Progenitor cell of endocrine pancreas (in vitro differentiated cells): ENCODE results near the gene ADAMTSL1. TPM values are rescaled to one million over a fixed set of nuclear protein-coding genes. Genes with fewer than 3 reads are reported as not detected.

Source experiments
- DNase-seq: peaks from one replicate; pipeline ENCODE4 v3.0.0; 2021; ENCODE audit warnings: low spot score; ENCODE audit not compliant: unreplicated experiment
- H3K27ac Mint-ChIP-seq: 2 replicates; pipeline ENCODE4 v1.8.0; 2021; ENCODE audit warnings: mild to moderate bottlenecking, moderate library complexity, mixed read lengths
- H3K27me3 Mint-ChIP-seq: 2 replicates; pipeline ENCODE4 v1.8.0; 2021; ENCODE audit warnings: mixed read lengths
- H3K36me3 Mint-ChIP-seq: 2 replicates; pipeline ENCODE4 v1.8.0; 2022; ENCODE audit warnings: mixed read lengths; ENCODE audit not compliant: insufficient read depth
- H3K4me1 Mint-ChIP-seq: 2 replicates; pipeline ENCODE4 v1.8.0; 2021; ENCODE audit warnings: low read depth, mixed read lengths
- H3K4me3 Mint-ChIP-seq: 2 replicates; pipeline ENCODE4 v1.8.0; 2021; ENCODE audit warnings: low read depth, mild to moderate bottlenecking, moderate library complexity, mixed read lengths
- H3K9me3 Mint-ChIP-seq: 2 replicates; pipeline ENCODE4 v1.8.0; 2021; ENCODE audit warnings: low read depth, mixed read lengths
- total RNA-seq: library from RNA; stranded (reverse); gene quantifications from 2 replicates; pipeline ENCODE4 v1.2.1, GENCODE V29; 2021
- TF ChIP-seq, protein P1 (sequence below): fragments of 200-600 bp; sonication (generic); IDR thresholded peaks from one replicate; pipeline ENCODE4 v1.5.0; 2021; ENCODE audit warnings: antibody characterized with exemption, mild to moderate bottlenecking; ENCODE audit not compliant: unreplicated experiment

ADAMTSL1 gene
- total RNA-seq, 1 donor from 2014 or later = 2.1 TPM

DNA sequence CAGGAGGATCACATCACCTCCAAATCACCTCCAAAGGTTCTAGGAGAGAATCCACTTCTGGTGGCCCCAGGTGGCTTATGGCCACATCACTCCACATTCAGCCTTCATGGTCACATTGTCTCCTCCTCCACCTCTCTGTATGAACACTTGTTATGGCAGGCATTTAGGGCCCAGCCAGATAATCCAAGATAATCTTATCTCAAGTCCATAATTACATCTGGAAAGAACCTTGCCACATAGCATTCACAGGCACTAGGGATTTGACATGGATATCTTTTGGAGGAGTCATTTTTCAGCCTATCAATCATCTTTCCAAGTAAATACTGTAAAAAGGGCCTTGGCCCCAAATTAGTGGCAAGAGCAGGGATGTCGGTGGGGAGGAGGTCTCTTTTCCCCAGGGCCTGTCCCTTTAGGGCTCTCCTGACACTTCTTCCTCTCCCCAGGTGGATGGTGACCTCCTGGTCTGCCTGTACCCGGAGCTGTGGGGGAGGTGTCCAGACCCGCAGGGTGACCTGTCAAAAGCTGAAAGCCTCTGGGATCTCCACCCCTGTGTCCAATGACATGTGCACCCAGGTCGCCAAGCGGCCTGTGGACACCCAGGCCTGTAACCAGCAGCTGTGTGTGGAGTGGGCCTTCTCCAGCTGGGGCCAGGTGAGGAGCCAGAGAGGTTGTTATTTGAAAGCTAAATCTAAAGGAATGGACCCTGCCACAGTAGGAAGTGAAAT, 418.2 kb downstream of the ADAMTSL1 start:
- H3K9me3 Mint-ChIP-seq = peaks cover 9% of the 10 kb centered on the region
- TF ChIP-seq, protein P1, sequence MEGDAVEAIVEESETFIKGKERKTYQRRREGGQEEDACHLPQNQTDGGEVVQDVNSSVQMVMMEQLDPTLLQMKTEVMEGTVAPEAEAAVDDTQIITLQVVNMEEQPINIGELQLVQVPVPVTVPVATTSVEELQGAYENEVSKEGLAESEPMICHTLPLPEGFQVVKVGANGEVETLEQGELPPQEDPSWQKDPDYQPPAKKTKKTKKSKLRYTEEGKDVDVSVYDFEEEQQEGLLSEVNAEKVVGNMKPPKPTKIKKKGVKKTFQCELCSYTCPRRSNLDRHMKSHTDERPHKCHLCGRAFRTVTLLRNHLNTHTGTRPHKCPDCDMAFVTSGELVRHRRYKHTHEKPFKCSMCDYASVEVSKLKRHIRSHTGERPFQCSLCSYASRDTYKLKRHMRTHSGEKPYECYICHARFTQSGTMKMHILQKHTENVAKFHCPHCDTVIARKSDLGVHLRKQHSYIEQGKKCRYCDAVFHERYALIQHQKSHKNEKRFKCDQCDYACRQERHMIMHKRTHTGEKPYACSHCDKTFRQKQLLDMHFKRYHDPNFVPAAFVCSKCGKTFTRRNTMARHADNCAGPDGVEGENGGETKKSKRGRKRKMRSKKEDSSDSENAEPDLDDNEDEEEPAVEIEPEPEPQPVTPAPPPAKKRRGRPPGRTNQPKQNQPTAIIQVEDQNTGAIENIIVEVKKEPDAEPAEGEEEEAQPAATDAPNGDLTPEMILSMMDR = no peak
- DNase-seq = no peak
- no peak overlapping the region for H3K4me3 Mint-ChIP-seq
- no peaks in the 10 kb centered on the region for H3K27me3 Mint-ChIP-seq
- H3K27ac Mint-ChIP-seq = no peak overlapping the region
- peaks cover 2% of the 10 kb centered on the region for H3K36me3 Mint-ChIP-seq
- no peaks in the 10 kb centered on the region for H3K4me1 Mint-ChIP-seq

DNA sequence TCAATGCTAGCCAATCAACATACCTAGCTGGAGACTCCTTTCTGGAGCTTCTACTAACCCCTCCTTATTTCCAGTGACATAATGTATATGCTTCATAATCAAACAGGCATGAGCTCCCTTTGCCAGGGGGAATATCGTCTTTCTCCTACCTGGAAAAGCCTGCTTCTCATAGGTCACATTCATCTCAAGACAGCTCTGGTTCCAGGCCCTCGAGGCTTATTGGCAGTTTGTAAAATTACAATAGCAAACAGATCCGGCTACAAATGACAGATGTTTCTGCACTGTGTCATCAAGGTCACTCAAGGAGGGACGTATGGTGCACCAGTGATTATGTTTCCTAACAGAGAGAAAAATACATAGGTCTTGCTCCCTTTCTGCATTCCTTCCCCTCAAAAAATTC, 419.1 kb downstream of the ADAMTSL1 start:
- H3K9me3 Mint-ChIP-seq = peaks cover 9% of the 10 kb centered on the region
- H3K27me3 Mint-ChIP-seq = no peaks in the 10 kb centered on the region
- H3K36me3 Mint-ChIP-seq = peaks cover 2% of the 10 kb centered on the region
- no peak overlapping the region for H3K27ac Mint-ChIP-seq
- no peaks in the 10 kb centered on the region for H3K4me1 Mint-ChIP-seq
- no peak for DNase-seq
- no peak overlapping the region for H3K4me3 Mint-ChIP-seq
- TF ChIP-seq, protein P1 = no peak

DNA sequence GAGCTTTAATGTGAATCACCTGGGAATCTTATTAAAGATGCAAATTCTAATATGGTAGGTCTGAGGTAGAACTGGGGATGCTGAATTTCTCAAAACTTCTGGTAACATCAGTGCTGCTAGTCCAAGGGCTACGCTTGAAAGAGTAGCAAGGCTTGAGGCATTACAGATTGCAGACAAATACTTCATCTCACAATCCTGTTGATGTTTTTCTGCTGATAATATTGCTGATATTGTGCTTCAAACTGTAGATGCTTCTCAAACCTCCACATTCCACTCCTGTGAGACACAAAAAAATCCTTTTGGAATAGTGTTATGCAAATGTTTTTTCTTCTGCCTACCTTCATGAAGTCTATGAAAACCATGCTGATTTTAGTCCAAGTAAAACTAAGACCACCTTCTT, 419.5 kb downstream of the ADAMTSL1 start:
- no peak for DNase-seq
- no peak overlapping the region for H3K27ac Mint-ChIP-seq
- H3K27me3 Mint-ChIP-seq = no peaks in the 10 kb centered on the region
- TF ChIP-seq, protein P1 = no peak
- no peaks in the 10 kb centered on the region for H3K4me1 Mint-ChIP-seq
- peaks cover 2% of the 10 kb centered on the region for H3K36me3 Mint-ChIP-seq
- no peak overlapping the region for H3K4me3 Mint-ChIP-seq
- H3K9me3 Mint-ChIP-seq = peaks cover 9% of the 10 kb centered on the region

DNA sequence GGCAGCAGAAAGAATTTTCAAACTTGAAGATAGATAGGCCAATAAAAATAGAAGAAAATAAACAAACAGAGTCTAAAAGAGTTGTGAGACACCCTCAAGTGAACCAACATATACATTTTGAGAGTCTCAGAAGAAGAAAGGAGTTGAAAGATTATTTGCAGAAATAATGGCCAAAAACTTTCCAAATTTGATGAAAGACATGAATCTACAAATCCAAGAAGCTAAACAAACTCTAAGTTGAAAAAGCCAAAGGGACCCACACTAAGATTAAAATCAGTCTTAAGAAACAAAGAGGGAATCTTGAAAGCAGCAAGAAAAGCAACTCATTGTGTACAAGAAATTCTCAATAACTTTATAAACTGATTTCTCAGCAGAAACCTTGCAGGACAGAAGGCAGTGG, 422.1 kb downstream of the ADAMTSL1 start:
- peaks cover 2% of the 10 kb centered on the region for H3K36me3 Mint-ChIP-seq
- no peak for DNase-seq
- H3K27me3 Mint-ChIP-seq = no peaks in the 10 kb centered on the region
- H3K9me3 Mint-ChIP-seq = peaks cover 9% of the 10 kb centered on the region
- H3K4me1 Mint-ChIP-seq = no peaks in the 10 kb centered on the region
- no peak overlapping the region for H3K4me3 Mint-ChIP-seq
- TF ChIP-seq, protein P1 = no peak
- H3K27ac Mint-ChIP-seq = no peak overlapping the region

DNA sequence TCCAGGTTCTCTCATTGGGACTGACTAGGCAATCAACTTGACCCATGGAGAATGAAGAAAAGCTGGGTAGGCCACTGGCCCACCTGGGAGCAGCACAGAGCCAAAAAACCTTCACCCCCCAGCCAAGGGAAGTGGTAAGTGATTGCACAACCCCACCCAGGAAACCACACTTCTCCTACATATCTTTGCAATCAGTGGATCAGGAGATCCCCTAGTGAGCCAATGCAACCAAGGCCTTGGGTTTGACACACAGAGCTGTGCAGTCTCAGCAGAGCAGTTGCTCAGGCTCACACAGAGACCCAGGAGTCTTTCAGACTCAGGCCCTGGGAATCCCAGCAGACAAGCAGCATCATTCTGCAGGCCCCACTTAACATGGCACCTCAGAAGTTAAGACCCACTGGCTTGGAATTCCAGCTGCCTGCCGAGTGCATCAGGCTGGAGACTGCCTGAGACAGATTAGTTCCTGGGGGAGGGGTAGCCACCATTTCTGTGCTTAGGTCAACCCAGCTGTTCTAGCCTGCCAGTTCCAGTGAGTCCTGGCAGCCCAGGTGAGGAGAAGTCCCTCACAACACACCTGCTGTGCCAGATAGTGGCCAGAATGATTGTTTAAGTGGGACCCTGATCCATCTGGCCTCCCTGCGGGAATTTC, 422.7 kb downstream of the ADAMTSL1 start:
- no peak for DNase-seq
- TF ChIP-seq, protein P1 = no peak
- H3K27me3 Mint-ChIP-seq = no peaks in the 10 kb centered on the region
- peaks cover 2% of the 10 kb centered on the region for H3K36me3 Mint-ChIP-seq
- H3K4me1 Mint-ChIP-seq = no peaks in the 10 kb centered on the region
- peaks cover 9% of the 10 kb centered on the region for H3K9me3 Mint-ChIP-seq
- no peak overlapping the region for H3K27ac Mint-ChIP-seq
- no peak overlapping the region for H3K4me3 Mint-ChIP-seq
